H1 (cell line): Measurements from ENCODE around the gene HMGB4. TPM values are rescaled to one million over a fixed set of nuclear protein-coding genes. Genes with fewer than 3 reads are reported as not detected.

ENCODE experiments used
- ASH2L ChIP-seq: fragments of 200-600, 300-600 bp; sonication (generic); IDR thresholded peaks from one replicate; pipeline ENCODE4 v1.7.1; 2017; ENCODE audit warnings: low read length
- CBX5 ChIP-seq: fragments of 300-800, 300-1000 bp; sonication (generic); IDR thresholded peaks from 2 replicates; pipeline ENCODE4 v1.7.1; 2016; ENCODE audit warnings: antibody characterized with exemption, low read length, low read depth
- CBX8 ChIP-seq: fragments of 300-800, 300-1000 bp; sonication (generic); IDR thresholded peaks from 2 replicates; pipeline ENCODE4 v1.7.1; 2016; ENCODE audit warnings: low read depth, low read length, borderline replicate concordance
- EZH2 ChIP-seq: fragments of 200-600 bp; sonication (generic); IDR thresholded peaks from 2 replicates; pipeline ENCODE4 v1.7.1; 2012; ENCODE audit warnings: low read depth, mild to moderate bottlenecking, moderate library complexity, low read length, inconsistent platforms; ENCODE audit not compliant: severe bottlenecking
- FOSL1 ChIP-seq: IDR thresholded peaks from 2 replicates; pipeline ENCODE4 v1.6.1; 2011; ENCODE audit warnings: mild to moderate bottlenecking, low read depth, low read length, moderate library complexity; ENCODE audit not compliant: insufficient read depth
- GTF2F1 ChIP-seq: IDR thresholded peaks from 2 replicates; pipeline ENCODE4 v1.6.1; 2012; ENCODE audit warnings: low read depth, low read length, improper control_type of control experiment, borderline replicate concordance
- RAD21 ChIP-seq, 2 experiments: IDR thresholded peaks in 1 of 2; conservative IDR thresholded peaks in 1 of 2; 2 replicates each; pipeline ENCODE4 v1.6.1; 2011; ENCODE audit warnings: low read depth in 2 of 2, low read length in 2 of 2, improper control_type of control experiment in 1 of 2, inconsistent platforms in 1 of 2, mild to moderate bottlenecking in 1 of 2, moderate library complexity in 1 of 2
- RBBP5 ChIP-seq: IDR thresholded peaks from 2 replicates; pipeline ENCODE4 v1.7.1; 2012; ENCODE audit warnings: low read depth, mild to moderate bottlenecking, inconsistent platforms, low read length, moderate library complexity, borderline replicate concordance
- polyA plus RNA-seq, 7 experiments: library from polyadenylated mRNA; depleted of rRNA in 3 of 7; stranded (reverse) in 5 of 7; unstranded in 2 of 7; fragments of >200 nt in 5 of 7; fragments of 200-250 nt in 2 of 7; gene quantifications; 1 replicate in 5 of 7; 2 replicates in 1 of 7; 4 replicates in 1 of 7; pipeline versions ENCODE4 v1.2.1 to v1.2.3, GENCODE V29; 2011 to 2013; ENCODE audit warnings: missing spikeins in 2 of 7, mixed read lengths in 2 of 7
- total RNA-seq: library from RNA; stranded (reverse); fragmentation: NEBNext Ultra II Directional; extraction: Animal tissue kit (Norgen Biotek cat#: 25700); gene quantifications from 2 replicates; pipeline ENCODE4 v1.2.1, GENCODE V29; 2021

Gene HMGB4
- total and polyA plus RNA-seq, 2 of the 8 experiments (the other 6 are each of a cell fraction or from before 2014, with no cell fraction given): not detected

DNA sequence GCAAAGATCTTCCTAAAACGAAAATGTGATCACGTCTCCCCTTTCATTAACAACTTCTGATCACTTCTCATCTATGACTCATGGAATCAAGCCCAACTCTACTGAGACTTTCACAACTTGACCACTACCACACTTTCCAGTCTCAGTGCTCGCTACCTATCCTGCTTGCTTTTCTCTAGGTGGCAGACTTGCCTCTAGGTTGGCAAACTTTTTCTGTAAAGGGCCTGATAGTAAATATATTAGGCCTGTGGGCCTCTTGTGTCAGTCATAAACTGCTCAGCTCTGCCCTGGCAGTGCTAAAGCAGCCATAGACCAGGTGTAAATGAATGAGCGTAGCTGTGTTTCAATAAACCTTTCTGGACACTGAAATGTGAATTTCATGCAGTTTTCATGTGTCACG, 21.5 kb upstream of the HMGB4 start (continued):
- TF ChIP-seq CBX5: no peak
- peak; percentile 46 to 56; a peak in 3 of 4 replicates for TF ChIP-seq RAD21 (IDR thresholded peaks at IDR 0.05 in 1 of 2, conservative IDR thresholded peaks at IDR 0.05 in 1 of 2; ENCODE audit: low read depth in 2 of 2, low read length in 2 of 2)
- no peak for TF ChIP-seq RBBP5
- no peak for TF ChIP-seq FOSL1
- no peak for TF ChIP-seq ASH2L
- no peak for TF ChIP-seq CBX8
- no peak for TF ChIP-seq EZH2
- TF ChIP-seq GTF2F1: no peak
